Activated naive CD4-positive, alpha-beta T cell treated with anti-CD3 and anti-CD28 coated beads, Interleukin-2, amount 50 U/mL, for 24 hours (primary cell): ENCODE data around the gene MRPL50.
"Not testable (repeated sequence)": the region's sequence is repeated elsewhere in the genome, so short reads cannot be mapped to it uniquely, and the experiment has no call there.

Source experiments
- H3K27ac Mint-ChIP-seq: one replicate; pipeline ENCODE4 v1.8.0; 2021; ENCODE audit warnings: mild to moderate bottlenecking, mixed read lengths
- H3K27me3 Mint-ChIP-seq: one replicate; pipeline ENCODE4 v1.8.0; 2021; ENCODE audit warnings: mixed read lengths
- H3K36me3 Mint-ChIP-seq: one replicate; pipeline ENCODE4 v1.8.0; 2021; ENCODE audit warnings: mixed read lengths
- H3K4me1 Mint-ChIP-seq: one replicate; pipeline ENCODE4 v1.8.0; 2021; ENCODE audit warnings: mixed read lengths
- H3K4me3 Mint-ChIP-seq: one replicate; pipeline ENCODE4 v1.8.0; 2021; ENCODE audit warnings: mild to moderate bottlenecking, mixed read lengths
- H3K9me3 Mint-ChIP-seq: one replicate; pipeline ENCODE4 v1.8.0; 2021; ENCODE audit warnings: mixed read lengths

MRPL50 gene

GRCh38 chr9:101398930-101399642 lies 668 bp upstream of the MRPL50 start:
- peaks cover 76% of the 10 kb centered on the region for H3K4me1 Mint-ChIP-seq
- peaks cover 57% of the 10 kb centered on the region for H3K36me3 Mint-ChIP-seq
- no peaks in the 10 kb centered on the region for H3K27me3 Mint-ChIP-seq

GRCh38 chr9:101397746-101398067 lies 711 bp downstream of the MRPL50 start:
- Mint-ChIP-seq H3K27me3 (no peaks in the 10 kb centered on the region), H3K27ac (peak overlapping the region; percentile 100), H3K4me3 (peak overlapping the region; percentile 98), H3K4me1 (peaks cover 77% of the 10 kb centered on the region), H3K36me3 (peaks cover 49% of the 10 kb centered on the region), H3K9me3 (peaks cover 9% of the 10 kb centered on the region)

More at GRCh38 chr9:101398930-101399642, 668 bp upstream of the MRPL50 start:
- Mint-ChIP-seq H3K4me3 (peak overlapping the region; percentile 98), H3K9me3 (peaks cover 20% of the 10 kb centered on the region), H3K27ac (peak overlapping the region; percentile 100)

- Mint-ChIP-seq H3K27ac (no peak overlapping the region), H3K4me1 (peaks cover 73% of the 10 kb centered on the region), H3K27me3 (no peaks in the 10 kb centered on the region), H3K36me3 (peaks cover 38% of the 10 kb centered on the region), H3K9me3 (no peaks in the 10 kb centered on the region), H3K4me3 (peak overlapping the region; percentile 39)
Measured at GRCh38 chr9:101394687-101395086, 3.7 kb downstream of the MRPL50 start.

GRCh38 chr9:101393135-101393534 lies 5.3 kb downstream of the MRPL50 start:
- Mint-ChIP-seq H3K4me3 (no peak overlapping the region), H3K36me3 (peaks cover 37% of the 10 kb centered on the region), H3K27ac (no peak overlapping the region), H3K4me1 (peaks cover 76% of the 10 kb centered on the region), H3K27me3 (no peaks in the 10 kb centered on the region), H3K9me3 (no peaks in the 10 kb centered on the region)

GRCh38 chr9:101388507-101388993 lies 9.9 kb downstream of the MRPL50 start:
- Mint-ChIP-seq H3K4me3 (no peak overlapping the region), H3K36me3 (peaks cover 28% of the 10 kb centered on the region), H3K27me3 (no peaks in the 10 kb centered on the region), H3K27ac (no peak overlapping the region), H3K9me3 (no peaks in the 10 kb centered on the region), H3K4me1 (peaks cover 38% of the 10 kb centered on the region)

GRCh38 chr9:101387871-101388506 lies 10.4 kb downstream of the MRPL50 start:
- Mint-ChIP-seq H3K4me3 (no peak overlapping the region), H3K4me1 (peaks cover 32% of the 10 kb centered on the region), H3K9me3 (no peaks in the 10 kb centered on the region), H3K27me3 (no peaks in the 10 kb centered on the region), H3K27ac (no peak overlapping the region), H3K36me3 (peaks cover 26% of the 10 kb centered on the region)

- H3K27ac Mint-ChIP-seq, H3K9me3 Mint-ChIP-seq, H3K4me3 Mint-ChIP-seq, H3K27me3 Mint-ChIP-seq, H3K4me1 Mint-ChIP-seq: not testable (repeated sequence)
- peaks cover 12% of the 10 kb centered on the region for H3K36me3 Mint-ChIP-seq
Measured at GRCh38 chr9:101384873-101385536, 13.4 kb downstream of the MRPL50 start, which contains the start of gene BAAT. Gene BAAT, minus strand, starts transcription at chr9:101385006. Its CDS starts 13,602 bp downstream, at chr9:101371404.

GRCh38 chr9:101383361-101383760 lies 15.1 kb downstream of the MRPL50 start:
- Mint-ChIP-seq H3K4me1 (peaks cover 6% of the 10 kb centered on the region), H3K36me3 (peaks cover 12% of the 10 kb centered on the region), H3K4me3 (no peak overlapping the region), H3K27ac (no peak overlapping the region), H3K9me3 (no peaks in the 10 kb centered on the region), H3K27me3 (peaks cover 2% of the 10 kb centered on the region)

GRCh38 chr9:101381833-101382342 lies 16.5 kb downstream of the MRPL50 start:
- Mint-ChIP-seq H3K36me3 (peaks cover 10% of the 10 kb centered on the region), H3K4me3 (no peak overlapping the region)

GRCh38 chr9:101381118-101381517 lies 17.3 kb downstream of the MRPL50 start:
- H3K27me3 Mint-ChIP-seq = peaks cover 5% of the 10 kb centered on the region
- H3K4me1 Mint-ChIP-seq = no peaks in the 10 kb centered on the region
- no peak overlapping the region for H3K27ac Mint-ChIP-seq
- H3K4me3 Mint-ChIP-seq = no peak overlapping the region
- no peaks in the 10 kb centered on the region for H3K9me3 Mint-ChIP-seq
- H3K36me3 Mint-ChIP-seq = peaks cover 8% of the 10 kb centered on the region

More at GRCh38 chr9:101381833-101382342, 16.5 kb downstream of the MRPL50 start:
- no peaks in the 10 kb centered on the region for H3K4me1 Mint-ChIP-seq
- no peak overlapping the region for H3K27ac Mint-ChIP-seq
- no peaks in the 10 kb centered on the region for H3K9me3 Mint-ChIP-seq
- H3K27me3 Mint-ChIP-seq = peaks cover 2% of the 10 kb centered on the region

GRCh38 chr9:101380295-101380694 lies 18.1 kb downstream of the MRPL50 start:
- peaks cover 6% of the 10 kb centered on the region for H3K36me3 Mint-ChIP-seq
- H3K4me1 Mint-ChIP-seq = no peaks in the 10 kb centered on the region
- H3K27ac Mint-ChIP-seq = no peak overlapping the region
- peaks cover 7% of the 10 kb centered on the region for H3K27me3 Mint-ChIP-seq
- H3K9me3 Mint-ChIP-seq = no peaks in the 10 kb centered on the region
- no peak overlapping the region for H3K4me3 Mint-ChIP-seq

- Mint-ChIP-seq H3K36me3 (no peaks in the 10 kb centered on the region), H3K4me3 (no peak overlapping the region), H3K27me3 (peaks cover 9% of the 10 kb centered on the region), H3K27ac (no peak overlapping the region), H3K9me3 (no peaks in the 10 kb centered on the region), H3K4me1 (no peaks in the 10 kb centered on the region)
Measured at GRCh38 chr9:101376111-101376848, 22.1 kb downstream of the MRPL50 start.

- Mint-ChIP-seq H3K36me3 (no peaks in the 10 kb centered on the region), H3K27ac (no peak overlapping the region), H3K27me3 (peaks cover 11% of the 10 kb centered on the region), H3K4me3 (no peak overlapping the region), H3K9me3 (no peaks in the 10 kb centered on the region), H3K4me1 (no peaks in the 10 kb centered on the region)
Measured at GRCh38 chr9:101375546-101375945, 22.9 kb downstream of the MRPL50 start.

- no peak overlapping the region for H3K4me3 Mint-ChIP-seq
- H3K27me3 Mint-ChIP-seq = peaks cover 11% of the 10 kb centered on the region
- H3K36me3 Mint-ChIP-seq = no peaks in the 10 kb centered on the region
- H3K9me3 Mint-ChIP-seq = no peaks in the 10 kb centered on the region
- no peak overlapping the region for H3K27ac Mint-ChIP-seq
- no peaks in the 10 kb centered on the region for H3K4me1 Mint-ChIP-seq
Measured at GRCh38 chr9:101372327-101373118, 25.9 kb downstream of the MRPL50 start.
